BJ (cell line): ENCODE data around the gene GMCL2. TPM values are rescaled to one million over a fixed set of nuclear protein-coding genes. Genes with fewer than 3 reads are reported as not detected.

Source experiments
- CTCF ChIA-PET: fragments of 350-600 bp; formaldehyde crosslinking; extraction: SDS; loops from one replicate; lab custom pipeline; 2021; ENCODE audit warnings: antibody characterized with exemption, inconsistent platforms; lab: Yijun Ruan, JAX
- POLR2A ChIA-PET: fragments of 300-600 bp; sonication (Branson Sonifier 250); formaldehyde crosslinking; extraction: SDS; loops from one replicate; lab custom pipeline; 2021; ENCODE audit warnings: antibody characterized with exemption; lab: Charles Lee
- DNase-seq: peaks from one replicate; pipeline ENCODE4 v3.0.0-alpha.2; 2011; ENCODE audit warnings: low read depth
- H3K27me3 ChIP-seq: 2 replicates; pipeline ENCODE4 v1.6.0; 2011; ENCODE audit warnings: low read length; ENCODE audit not compliant: control insufficient read depth, insufficient read depth
- H3K36me3 ChIP-seq: 2 replicates; pipeline ENCODE4 v1.5.1; 2011; ENCODE audit warnings: low read length; ENCODE audit not compliant: control insufficient read depth, insufficient read depth
- H3K4me3 ChIP-seq: 2 replicates; pipeline ENCODE4 v1.5.1; 2011; ENCODE audit warnings: low read depth, mild to moderate bottlenecking, control low read depth, low read length
- CTCF ChIP-seq: IDR thresholded peaks from 2 replicates; pipeline ENCODE4 v1.5.1; 2011; ENCODE audit warnings: low read depth, mild to moderate bottlenecking, control low read depth, inconsistent platforms, low read length, moderate library complexity; ENCODE audit not compliant: insufficient read depth
- polyA plus RNA-seq: library from polyadenylated mRNA; depleted of rRNA; stranded (reverse); fragments of >200 nt; gene quantifications from 2 replicates; pipeline ENCODE4 v1.2.3, GENCODE V29; 2011; rRNA removed

The GMCL2 gene
- polyA plus RNA-seq, 1 experiment: not detected

GRCh38 chr5:178136990-178137389, 50.2 kb downstream of the GMCL2 start:
- CTCF ChIA-PET: interaction anchor here (0.6 to 1.4 kb wide), 2 partner anchors 9 to 66 kb away, joined by 3 to 6 read pairs; no protein-coding TSS in a partner anchor

More at GRCh38 chr5:178136990-178137389, 50.2 kb downstream of the GMCL2 start:
- no peak for DNase-seq
- POLR2A ChIA-PET: interaction anchor here (0.7 kb wide), 1 partner anchor 17 kb away, joined by 3 read pairs; the partner anchor contains the start of gene NHP2
- Histone ChIP-seq H3K27me3 (no peaks in the 10 kb centered on the region), H3K36me3 (peaks cover 12% of the 10 kb centered on the region), H3K4me3 (no peak overlapping the region)
- TF ChIP-seq CTCF: no peak

Other genes with a start within 250 kb of the GMCL2 start
- gene PROP1, start 191.1 kb downstream of the GMCL2 start, polyA plus RNA-seq: not detected in 2 replicates
- gene N4BP3, start 73.8 kb downstream of the GMCL2 start, polyA plus RNA-seq: 0.02 and 0.04 TPM in 2 replicates
- gene RMND5B, start 56.4 kb downstream of the GMCL2 start, polyA plus RNA-seq: 25.3 and 39.6 TPM in 2 replicates
- gene NHP2, start 33.5 kb downstream of the GMCL2 start, polyA plus RNA-seq: 101 and 131 TPM in 2 replicates
- gene HNRNPAB, start 17.2 kb upstream of the GMCL2 start, polyA plus RNA-seq: 59.3 and 80.3 TPM in 2 replicates
- gene PHYKPL, start 45.4 kb upstream of the GMCL2 start, polyA plus RNA-seq: 34.3 and 48.5 TPM in 2 replicates